GM13977 (cell line): Measurements from ENCODE around the gene MAP3K4.

Source experiments
- DNase-seq: peaks from one replicate; pipeline ENCODE4 v3.0.0; 2012; ENCODE audit warnings: low spot score
- in situ Hi-C: fragments of 300-500 bp; cut with MboI; formaldehyde crosslinking; loops from one replicate; pipeline ENCODE4 v1.12.0; 2022; ENCODE audit warnings: low sequenced_read_pairs, low pct_unique_long_range_greater_than_20kb, mixed read lengths, inconsistent platforms; ENCODE audit not compliant: unreplicated experiment
- TF ChIP-seq, protein P1 (sequence below): IDR thresholded peaks from 2 replicates; pipeline ENCODE4 v1.5.1; 2012; ENCODE audit warnings: mild to moderate bottlenecking, control low read depth; ENCODE audit not compliant: insufficient read depth; ENCODE audit errors: extremely low read depth, missing control alignments

Gene MAP3K4

DNA sequence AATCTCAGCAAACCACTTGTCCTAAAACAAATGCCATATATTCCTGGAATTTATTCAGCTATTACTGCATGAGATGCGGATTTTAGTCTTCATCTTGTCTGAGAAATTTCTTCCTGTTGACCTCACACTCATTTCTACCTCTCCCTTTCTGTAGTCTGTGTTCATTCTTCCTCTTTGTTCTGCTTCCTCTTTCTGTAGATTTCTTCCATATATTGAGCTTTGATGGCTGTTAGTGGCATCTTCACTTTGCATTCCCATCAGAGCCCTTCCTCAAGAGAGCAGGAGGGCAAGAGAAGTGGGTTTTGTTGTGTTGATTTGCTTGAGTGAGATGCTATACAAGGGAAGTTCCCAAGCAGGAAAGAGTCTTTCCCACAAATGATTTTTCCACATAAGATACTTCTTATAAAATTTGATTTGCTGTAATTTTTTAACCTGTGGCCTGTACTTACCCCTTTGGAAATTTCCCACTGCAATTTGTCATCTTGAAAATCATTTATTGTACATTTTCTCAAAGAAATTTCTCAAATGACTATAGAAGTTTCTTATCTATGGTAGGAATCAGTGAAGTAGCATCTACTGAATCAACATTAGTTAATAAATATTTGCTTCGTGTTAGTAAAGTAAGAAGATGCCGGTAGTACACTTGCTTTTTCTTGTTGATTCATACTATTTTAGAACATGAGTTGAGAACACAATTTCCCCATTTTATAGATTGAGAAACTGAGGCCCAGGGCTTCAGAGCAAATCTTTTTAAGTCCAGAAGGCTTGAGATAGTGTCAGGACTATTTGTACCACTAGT is 43.8 kb downstream of the MAP3K4 start:
- in situ Hi-C loops = no loop called here
- DNase-seq = no peak
- TF ChIP-seq, protein P1, sequence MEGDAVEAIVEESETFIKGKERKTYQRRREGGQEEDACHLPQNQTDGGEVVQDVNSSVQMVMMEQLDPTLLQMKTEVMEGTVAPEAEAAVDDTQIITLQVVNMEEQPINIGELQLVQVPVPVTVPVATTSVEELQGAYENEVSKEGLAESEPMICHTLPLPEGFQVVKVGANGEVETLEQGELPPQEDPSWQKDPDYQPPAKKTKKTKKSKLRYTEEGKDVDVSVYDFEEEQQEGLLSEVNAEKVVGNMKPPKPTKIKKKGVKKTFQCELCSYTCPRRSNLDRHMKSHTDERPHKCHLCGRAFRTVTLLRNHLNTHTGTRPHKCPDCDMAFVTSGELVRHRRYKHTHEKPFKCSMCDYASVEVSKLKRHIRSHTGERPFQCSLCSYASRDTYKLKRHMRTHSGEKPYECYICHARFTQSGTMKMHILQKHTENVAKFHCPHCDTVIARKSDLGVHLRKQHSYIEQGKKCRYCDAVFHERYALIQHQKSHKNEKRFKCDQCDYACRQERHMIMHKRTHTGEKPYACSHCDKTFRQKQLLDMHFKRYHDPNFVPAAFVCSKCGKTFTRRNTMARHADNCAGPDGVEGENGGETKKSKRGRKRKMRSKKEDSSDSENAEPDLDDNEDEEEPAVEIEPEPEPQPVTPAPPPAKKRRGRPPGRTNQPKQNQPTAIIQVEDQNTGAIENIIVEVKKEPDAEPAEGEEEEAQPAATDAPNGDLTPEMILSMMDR = no peak

DNA sequence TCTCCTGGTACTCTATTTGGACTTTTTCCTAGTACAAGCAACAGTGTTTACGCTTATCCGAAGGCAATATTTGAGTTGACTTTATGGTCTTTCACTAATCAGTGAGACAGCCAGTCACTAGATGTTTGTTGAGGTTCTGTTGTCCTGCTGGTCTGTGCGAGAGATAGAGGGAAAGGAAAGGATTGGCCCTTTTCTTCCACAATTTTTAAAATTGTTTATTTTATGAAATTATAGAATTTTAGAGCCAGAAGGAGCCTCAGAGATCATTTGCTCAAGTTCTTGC is 44.4 kb downstream of the MAP3K4 start:
- no peak for DNase-seq
- in situ Hi-C loops = no loop called here
- TF ChIP-seq, protein P1 = no peak

DNA sequence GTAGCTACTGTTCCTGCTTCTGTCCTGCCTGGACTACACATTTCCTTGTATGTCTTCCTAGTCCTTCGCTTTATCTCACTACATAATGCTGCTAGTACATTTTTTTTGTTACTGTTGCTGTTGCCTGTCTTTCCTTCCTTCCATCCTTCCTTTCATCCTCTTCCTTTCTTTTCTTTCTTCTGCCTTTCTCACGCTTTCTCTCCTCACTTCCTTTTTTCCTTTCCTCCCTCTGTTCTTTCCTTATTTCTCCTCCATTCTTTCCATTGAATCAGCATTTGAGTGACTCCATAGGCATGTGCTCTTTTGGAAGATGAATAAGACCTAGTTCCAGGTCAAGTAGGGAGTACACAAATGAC is 46.3 kb downstream of the MAP3K4 start:
- in situ Hi-C loops = no loop called here
- TF ChIP-seq, protein P1 = no peak
- no peak for DNase-seq

DNA sequence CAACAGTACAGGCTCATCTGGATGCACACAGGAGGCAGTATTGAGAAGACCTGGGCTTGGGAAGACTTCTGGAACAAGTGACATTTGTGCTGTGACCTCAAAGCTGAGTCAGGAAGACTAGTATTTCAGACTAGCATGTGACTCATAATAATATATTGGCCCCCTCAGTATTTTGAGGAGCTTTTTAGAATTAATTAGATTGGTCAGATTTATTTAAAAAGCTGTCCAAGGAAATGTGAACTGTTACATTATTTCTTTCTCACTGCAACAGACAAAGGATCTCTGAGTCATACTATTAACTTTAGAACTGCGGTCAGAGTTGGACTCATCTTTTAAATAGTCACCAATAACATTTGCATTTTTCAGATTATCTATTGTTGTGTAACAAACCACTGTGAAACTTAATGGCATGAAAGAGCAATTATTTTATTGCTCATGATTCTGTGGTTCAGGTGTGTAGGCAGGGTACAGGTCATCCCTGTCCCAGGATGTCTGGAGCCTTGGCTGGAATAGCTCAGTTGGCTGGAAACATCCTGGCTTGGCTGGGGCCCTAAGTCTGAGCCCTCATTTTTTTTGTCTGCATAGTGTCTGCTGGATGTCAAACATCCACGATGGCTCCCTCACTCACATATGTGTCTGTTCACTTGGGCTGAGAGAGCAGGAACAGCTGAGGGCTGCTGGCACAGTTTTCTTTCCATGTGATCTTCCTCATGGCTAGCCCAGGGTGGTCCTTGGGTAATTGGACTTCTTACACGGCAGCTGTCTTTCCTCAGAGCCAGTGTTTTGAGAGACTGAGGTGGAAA is 46.9 kb downstream of the MAP3K4 start:
- in situ Hi-C loops = no loop called here
- TF ChIP-seq, protein P1 = peak; percentile 10
- peak; percentile 20 for DNase-seq

DNA sequence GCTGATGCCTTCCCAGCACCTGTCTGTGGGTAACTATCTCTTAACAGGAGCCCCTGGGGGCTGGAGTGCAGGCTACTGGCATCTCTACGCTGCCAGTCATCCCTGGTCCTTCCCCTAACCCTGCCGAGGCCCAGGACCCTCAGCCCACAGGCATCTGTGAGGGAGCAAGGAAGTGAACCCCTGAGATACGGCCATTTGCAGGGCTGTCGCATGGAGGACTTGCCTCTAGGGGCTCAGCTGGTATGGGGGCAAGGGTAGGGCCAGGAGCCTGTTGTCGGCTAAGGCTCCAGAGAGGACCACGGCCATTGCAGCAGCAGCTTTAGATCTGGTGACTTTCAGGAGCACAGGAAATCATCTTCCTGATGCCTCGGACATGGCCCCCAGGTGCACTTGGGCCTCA is 49.7 kb downstream of the MAP3K4 start:
- in situ Hi-C loops = no loop called here
- DNase-seq = no peak
- TF ChIP-seq, protein P1 = no peak

DNA sequence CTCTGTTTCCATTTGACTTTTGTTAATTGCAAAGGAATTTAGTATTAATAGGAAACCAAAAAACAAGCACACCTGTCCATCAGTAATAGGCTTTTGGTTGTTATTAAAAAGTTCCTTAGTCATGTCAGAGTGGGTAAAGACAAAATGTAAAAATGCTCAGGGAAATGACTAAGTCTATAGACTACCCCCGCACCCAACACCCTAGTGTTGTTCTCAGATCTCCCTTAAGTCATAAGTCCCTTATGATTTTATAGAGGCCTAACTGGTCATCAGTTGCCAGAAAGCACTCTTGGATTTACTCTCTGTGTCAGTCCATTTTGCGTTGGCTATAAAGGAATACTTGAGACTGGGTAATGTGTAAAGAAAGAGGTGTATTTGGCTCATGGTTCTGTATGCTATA is 52.8 kb downstream of the MAP3K4 start:
- TF ChIP-seq, protein P1 = no peak
- DNase-seq = no peak
- in situ Hi-C loops = no loop called here
